ENCODE measurements around the gene SLC26A8. TPM values are rescaled to one million over a fixed set of nuclear protein-coding genes. Genes with fewer than 3 reads are reported as not detected.

The SLC26A8 gene
- total RNA-seq, 1 experiment from 2014 or later, result 0.09 TPM

GRCh38 chr6:35977308-35977707, 47.1 kb downstream of the SLC26A8 start:
- no peak for DNase-seq
- Histone ChIP-seq H3K9me3 (ENCODE audit: control insufficient read depth, low read depth, low read length) (no peaks in the 10 kb centered on the region), H3T11ph (ENCODE audit: low read length) (no peak overlapping the region), H2BK12ac (ENCODE audit: insufficient read length, low read depth, low read length) (no peak overlapping the region), H3K23me2 (ENCODE audit: insufficient read length, low read depth, low read length, poor library complexity, severe bottlenecking) (no peaks in the 10 kb centered on the region), H2BK120ac (ENCODE audit: low read depth, low read length, poor library complexity, severe bottlenecking) (no peak overlapping the region), H3K79me1 (ENCODE audit: insufficient read depth, low read depth, low read length, poor library complexity, severe bottlenecking) (no peaks in the 10 kb centered on the region), H3K56ac (ENCODE audit: insufficient read length, low read depth, low read length) (no peak overlapping the region), H4K91ac (ENCODE audit: insufficient read length, low read depth, low read length) (no peak overlapping the region), H3K14ac (ENCODE audit: insufficient read depth, low read length) (no peak overlapping the region), H4K20me1 (ENCODE audit: control insufficient read depth, insufficient read depth, insufficient read length) (no peaks in the 10 kb centered on the region), H2BK20ac (ENCODE audit: low read depth, low read length, poor library complexity, severe bottlenecking) (no peak overlapping the region), H2AK5ac (ENCODE audit: insufficient read length, low read length) (no peak overlapping the region), H3K79me2 (ENCODE audit: insufficient read depth, low read length) (no peaks in the 10 kb centered on the region), H3K4ac (ENCODE audit: low read depth, low read length) (no peak overlapping the region), H3K27me3 (ENCODE audit: insufficient read depth, low read length) (no peaks in the 10 kb centered on the region), H3K23ac (ENCODE audit: insufficient read length, low read depth, low read length) (no peak overlapping the region), H2BK15ac (ENCODE audit: low read depth, low read length) (no peak overlapping the region), H3K4me2 (ENCODE audit: insufficient read depth, insufficient read length, low read length) (no peak overlapping the region), H3K9ac (ENCODE audit: extremely low read depth, insufficient read length, low read length) (no peak overlapping the region), H4K8ac (replicated peaks; ENCODE audit: insufficient read length, low read depth, low read length) (no peak overlapping the region), H3K18ac (ENCODE audit: insufficient read length, low read depth, low read length) (no peak overlapping the region), H2AFZ (ENCODE audit: low read length) (no peak overlapping the region), H4K5ac (ENCODE audit: insufficient read length, low read depth, low read length) (no peak overlapping the region), H3K4me1 (ENCODE audit: insufficient read depth, low read length) (no peaks in the 10 kb centered on the region), H3K27ac (ENCODE audit: insufficient read length, low read depth, low read length) (no peak overlapping the region), H2BK5ac (ENCODE audit: insufficient read length, low read length) (no peak overlapping the region)
- H3K4me3 Mint-ChIP-seq, result no peak overlapping the region
- H3K4me1 Mint-ChIP-seq, result peaks cover 5 to 8% of the 10 kb centered on the region in 2 experiments
- H3K36me3 Mint-ChIP-seq (ENCODE audit: insufficient read depth in 1 of 3, low read depth in 3 of 3), result no peaks in the 10 kb centered on the region
- TF ChIP-seq CTCF (conservative IDR thresholded peaks at IDR 0.05), result no peak
- no peak overlapping the region for H3K27ac Mint-ChIP-seq
- no peaks in the 10 kb centered on the region for H3K27me3 Mint-ChIP-seq (ENCODE audit: low read depth)
- WGBS (ENCODE audit: extremely low coverage, insufficient read length, low lambda C conversion rate), result no CpG with 5 or more reads among the region's 4 CpGs
- no peaks in the 10 kb centered on the region for H3K9me3 Mint-ChIP-seq
